ENCODE data around the gene RAB11FIP4. TPM values are rescaled to one million over a fixed set of nuclear protein-coding genes. Genes with fewer than 3 reads are reported as not detected.

Gene RAB11FIP4
- total RNA-seq, 1 donor from 2014 or later = 4.9 TPM

- DNase-seq (ENCODE audit: low spot score) = peak; percentile 85
- intact Hi-C loops (cut with DNase I) = no loop called here
These were observed 119.1 kb downstream of the RAB11FIP4 start for GRCh38 chr17:31510308-31511194.

GRCh38 chr17:31511195-31511578 lies 119.7 kb downstream of the RAB11FIP4 start:
- no peak for DNase-seq (ENCODE audit: low spot score)
- intact Hi-C loops (cut with DNase I) = no loop called here

DNA sequence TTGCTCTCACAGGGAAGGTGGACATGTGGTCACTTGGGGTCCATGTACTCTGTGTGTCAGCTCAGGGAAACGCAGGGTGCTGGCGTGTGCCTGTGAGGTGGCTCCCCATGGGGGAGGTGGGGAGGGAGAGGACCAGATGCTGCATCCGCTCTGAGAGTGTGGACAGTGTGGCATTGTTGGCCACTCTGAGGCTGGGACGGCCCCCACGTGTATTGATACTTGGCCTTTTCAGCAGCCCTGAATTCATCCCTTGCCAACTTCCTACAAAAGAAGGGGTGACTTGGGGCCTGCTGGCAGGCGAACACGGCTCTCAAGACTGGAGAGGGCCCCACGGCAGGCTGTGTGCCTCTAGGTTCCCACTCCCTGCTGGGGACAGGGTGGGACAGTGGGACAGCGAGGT lies 120.1 kb downstream of the RAB11FIP4 start:
- intact Hi-C loops (cut with DNase I) = no loop called here
- DNase-seq (ENCODE audit: low spot score) = no peak

DNA sequence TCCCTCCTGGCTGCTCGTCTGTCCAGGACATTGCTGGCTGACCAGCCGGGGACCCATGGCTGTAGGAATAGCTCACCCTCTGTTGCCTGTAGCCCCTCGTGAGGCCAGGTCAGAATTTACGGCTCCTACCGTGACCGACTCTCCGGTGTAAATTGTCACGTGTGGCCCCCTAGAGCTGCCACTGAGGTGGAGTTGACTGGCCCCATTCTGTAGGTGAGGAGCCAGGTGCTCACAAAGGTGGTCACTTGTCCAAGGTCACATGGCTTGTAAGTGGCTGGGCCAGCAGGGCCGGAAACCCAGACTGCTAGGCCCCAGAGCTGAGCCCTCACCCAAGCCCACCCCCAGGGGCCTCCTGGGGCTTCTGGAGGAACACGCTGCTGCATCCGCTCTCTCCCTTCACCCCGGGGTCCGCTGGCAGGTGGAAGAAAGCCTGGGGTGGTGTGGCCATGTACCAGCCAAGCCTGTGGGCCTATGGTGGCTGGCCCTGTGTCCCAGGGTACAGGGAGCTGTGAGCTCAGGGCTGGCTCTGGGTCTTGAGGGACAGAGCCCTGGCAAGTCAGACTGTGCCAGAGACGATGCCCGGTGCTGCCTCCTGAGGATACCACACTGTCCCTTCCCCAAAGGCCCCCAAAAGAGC lies 120.7 kb downstream of the RAB11FIP4 start:
- no peak for DNase-seq (ENCODE audit: low spot score)
- intact Hi-C loops (cut with DNase I) = no loop called here

DNA sequence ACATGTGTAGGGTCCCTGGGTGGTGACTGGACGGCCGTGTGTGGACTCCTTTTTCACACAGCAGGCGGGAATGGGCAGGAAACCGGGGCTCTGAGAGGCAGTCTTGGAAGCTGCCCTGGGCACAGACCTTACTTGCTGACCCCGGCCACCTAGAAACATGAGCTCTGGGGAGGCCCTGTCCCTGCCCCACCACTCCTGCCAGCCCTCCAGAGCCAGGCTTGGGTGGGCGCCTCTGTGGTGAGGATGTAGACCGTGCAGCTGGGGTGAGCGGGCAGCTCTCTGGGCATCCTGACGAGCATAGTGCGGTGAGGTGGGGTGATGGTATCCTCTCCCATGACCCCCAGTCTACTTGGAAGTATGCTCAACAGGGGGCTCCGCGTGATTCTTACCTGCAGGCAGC lies 121.3 kb downstream of the RAB11FIP4 start:
- intact Hi-C loops (cut with DNase I) = no loop called here

DNA sequence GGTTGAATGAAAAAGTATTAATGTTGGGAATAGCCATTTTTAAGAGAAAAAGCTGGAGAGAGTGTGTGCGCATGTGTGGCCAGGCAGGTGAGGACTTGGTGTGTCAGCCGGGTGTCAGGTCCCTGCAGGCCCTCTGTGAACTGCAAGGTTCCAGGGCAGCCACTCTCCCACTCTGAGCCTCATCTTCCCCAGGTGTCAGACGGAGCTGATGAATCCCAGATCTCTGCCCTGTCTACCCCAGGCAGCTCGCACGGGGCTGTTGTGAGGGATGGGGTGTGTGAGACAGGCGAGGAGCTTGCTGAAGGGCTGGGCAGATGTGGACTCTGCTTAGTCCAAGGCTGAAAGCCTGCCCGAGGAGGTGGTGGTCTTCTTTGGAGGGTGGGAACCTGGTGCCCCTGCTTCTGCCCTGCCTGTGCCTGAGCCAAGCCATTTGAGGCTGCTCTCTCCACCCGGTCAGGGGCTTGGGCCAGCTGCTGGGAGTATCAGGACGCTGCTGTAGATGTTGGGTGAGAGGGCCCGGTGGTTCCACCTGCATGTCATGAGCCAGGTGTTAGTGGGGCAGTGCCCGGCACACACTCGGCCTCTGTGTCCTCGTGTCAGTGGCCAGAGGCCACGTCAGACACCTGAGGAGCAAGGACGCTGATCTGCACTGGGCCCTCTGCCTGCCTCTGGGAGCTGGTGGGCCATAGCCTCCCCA lies 122.4 kb downstream of the RAB11FIP4 start:
- intact Hi-C loops (cut with DNase I) = no loop called here
- no peak for DNase-seq (ENCODE audit: low spot score)

More for the DNA sequence above, 121.3 kb downstream of the RAB11FIP4 start:
- no peak for DNase-seq (ENCODE audit: low spot score)

DNA sequence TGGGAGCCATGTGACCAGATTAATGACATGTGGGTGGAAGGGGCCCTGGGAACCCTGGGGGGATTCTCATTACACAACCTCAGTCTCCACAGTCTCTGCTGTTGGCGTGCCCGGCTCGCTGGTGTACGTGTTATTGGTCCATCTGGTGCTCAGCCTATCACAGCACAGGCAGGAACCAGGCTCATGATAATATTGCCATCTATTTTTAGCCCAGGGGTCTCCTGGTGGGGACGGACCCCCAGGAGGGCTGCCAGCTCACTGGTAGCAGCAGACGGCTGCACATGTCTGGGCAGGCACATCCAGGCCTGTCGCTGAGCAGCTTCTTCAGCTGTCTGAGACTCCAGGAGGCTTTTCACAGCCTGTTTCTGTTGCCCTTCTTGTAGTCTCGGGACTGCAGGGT lies 123.8 kb downstream of the RAB11FIP4 start:
- DNase-seq (ENCODE audit: low spot score) = no peak
- intact Hi-C loops (cut with DNase I) = no loop called here

DNA sequence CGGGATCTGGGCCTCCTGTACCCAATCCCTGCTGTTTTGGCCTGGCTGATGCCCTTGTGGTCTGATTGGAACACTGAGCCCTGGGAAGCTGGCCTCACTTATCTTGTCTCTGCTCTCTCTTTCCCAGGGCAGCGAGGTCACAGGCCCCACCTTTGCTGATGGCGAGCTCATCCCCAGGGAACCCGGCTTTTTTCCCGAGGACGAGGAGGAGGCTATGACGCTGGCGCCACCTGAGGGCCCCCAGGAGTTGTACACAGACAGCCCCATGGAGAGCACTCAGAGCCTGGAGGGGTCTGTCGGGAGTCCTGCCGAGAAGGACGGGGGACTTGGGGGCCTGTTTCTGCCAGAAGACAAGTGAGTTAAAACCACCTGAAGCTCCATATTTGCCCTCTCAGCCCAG lies 126.0 kb downstream of the RAB11FIP4 start:
- no peak for DNase-seq (ENCODE audit: low spot score)
- intact Hi-C loops (cut with DNase I) = no loop called here

DNA sequence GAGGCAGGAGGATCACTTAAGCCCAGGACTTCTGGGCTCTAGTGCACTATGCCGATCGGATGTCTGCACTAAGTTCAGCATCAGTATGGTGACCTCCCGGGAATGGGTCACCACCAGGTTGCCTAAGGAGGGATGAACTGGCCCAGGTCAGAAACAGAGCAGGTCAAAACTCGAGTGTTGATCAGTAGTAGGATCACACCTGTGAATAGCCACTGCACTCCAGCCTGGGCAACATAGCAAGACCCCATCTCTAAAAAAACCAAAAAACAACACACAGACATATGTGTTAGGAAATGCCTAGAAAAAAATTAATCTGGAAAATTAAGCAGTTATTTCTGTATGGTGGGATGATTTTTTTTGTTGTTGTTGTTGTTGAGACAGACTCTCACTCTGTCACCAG lies 127.0 kb downstream of the RAB11FIP4 start:
- DNase-seq (ENCODE audit: low spot score) = no peak
- intact Hi-C loops (cut with DNase I) = no loop called here

DNA sequence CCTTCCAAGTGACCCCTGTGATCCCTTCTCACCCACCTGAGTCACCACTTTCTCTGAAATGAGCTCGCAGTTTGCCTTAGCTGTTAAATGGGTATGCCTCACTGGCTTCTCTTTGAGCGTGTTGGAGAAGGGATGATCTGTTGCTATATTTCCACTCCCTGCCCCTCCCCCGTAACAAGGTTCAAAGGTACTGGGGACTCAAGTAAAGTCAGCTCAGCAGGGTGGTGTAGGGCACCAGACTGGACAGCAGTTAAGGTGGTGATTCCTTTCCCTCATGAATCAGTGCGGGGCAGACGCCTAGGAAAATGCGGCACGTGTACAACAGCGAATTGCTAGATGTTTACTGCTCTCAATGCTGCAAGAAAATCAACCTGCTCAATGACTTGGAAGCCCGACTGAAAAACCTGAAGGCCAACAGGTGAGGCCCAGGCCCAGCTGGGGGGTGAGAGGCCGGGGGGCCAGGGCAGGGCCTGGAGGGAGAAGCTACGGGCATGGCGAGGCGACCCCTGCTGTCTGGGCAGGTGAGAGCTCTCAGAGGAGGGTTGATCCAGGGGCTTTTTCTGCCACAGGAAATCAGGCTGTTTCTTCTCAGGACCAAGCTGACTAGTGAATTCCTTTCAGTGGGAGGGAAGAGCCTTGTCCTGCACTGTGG lies 130.3 kb downstream of the RAB11FIP4 start:
- intact Hi-C loops (cut with DNase I) = no loop called here
- no peak for DNase-seq (ENCODE audit: low spot score)

DNA sequence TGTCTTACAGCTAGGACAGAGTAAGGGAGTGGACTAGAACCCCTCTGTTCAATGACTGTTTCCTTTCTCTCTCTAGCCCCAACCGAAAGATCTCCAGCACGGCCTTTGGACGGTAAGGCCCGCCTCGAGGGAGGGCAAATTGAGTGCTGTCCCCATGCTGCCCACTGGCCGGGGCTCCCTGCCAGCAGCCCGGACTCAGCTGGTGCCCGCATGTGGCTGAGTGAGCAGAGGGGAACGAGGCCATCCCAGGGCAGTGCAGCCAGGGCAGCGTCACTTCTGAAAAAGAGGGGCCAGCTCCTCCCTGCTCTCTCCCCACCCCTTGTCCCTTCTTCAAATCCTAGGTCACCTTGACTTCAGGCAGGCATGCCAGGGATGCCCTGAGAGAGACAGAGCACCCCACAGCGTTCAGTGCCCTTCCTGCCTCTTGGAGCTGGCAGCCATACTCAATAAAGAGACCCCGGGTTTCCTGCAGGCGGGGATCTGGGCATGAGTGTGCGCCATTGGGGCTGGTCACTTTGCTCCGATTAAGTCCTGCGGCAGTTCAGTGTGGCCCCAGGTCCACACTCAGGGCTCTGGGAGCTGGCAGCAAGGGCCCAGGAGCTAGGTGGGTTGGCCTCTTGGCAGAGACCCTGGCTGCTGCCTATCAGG lies 130.9 kb downstream of the RAB11FIP4 start:
- DNase-seq (ENCODE audit: low spot score) = no peak
- intact Hi-C loops (cut with DNase I) = no loop called here

DNA sequence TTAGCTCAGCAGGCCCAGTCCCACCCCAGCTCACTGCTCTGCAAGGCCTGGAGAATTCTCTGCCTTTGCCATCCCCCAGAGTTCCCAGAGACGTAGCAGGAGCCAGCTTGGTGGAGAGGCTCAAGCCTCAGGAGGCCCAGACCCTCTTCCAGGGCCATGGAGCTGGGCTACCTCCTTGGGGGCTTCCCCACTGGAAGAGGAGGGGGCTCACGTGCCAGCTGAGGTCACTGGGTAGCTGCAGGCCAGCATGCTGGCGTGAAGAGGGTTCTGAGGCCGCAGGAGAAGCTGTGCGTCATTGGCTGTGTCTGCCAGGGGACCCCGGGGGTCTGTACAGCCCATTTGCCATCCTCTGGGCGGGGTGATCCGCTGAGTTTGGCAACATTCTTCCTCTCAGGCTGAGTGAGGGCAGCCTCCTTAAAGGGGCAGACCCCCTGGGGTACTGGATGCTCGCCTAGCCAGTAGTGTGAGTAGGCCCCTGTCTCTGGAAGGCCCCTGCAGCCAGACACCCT lies 131.6 kb downstream of the RAB11FIP4 start:
- DNase-seq (ENCODE audit: low spot score) = no peak
- intact Hi-C loops (cut with DNase I) = no loop called here

DNA sequence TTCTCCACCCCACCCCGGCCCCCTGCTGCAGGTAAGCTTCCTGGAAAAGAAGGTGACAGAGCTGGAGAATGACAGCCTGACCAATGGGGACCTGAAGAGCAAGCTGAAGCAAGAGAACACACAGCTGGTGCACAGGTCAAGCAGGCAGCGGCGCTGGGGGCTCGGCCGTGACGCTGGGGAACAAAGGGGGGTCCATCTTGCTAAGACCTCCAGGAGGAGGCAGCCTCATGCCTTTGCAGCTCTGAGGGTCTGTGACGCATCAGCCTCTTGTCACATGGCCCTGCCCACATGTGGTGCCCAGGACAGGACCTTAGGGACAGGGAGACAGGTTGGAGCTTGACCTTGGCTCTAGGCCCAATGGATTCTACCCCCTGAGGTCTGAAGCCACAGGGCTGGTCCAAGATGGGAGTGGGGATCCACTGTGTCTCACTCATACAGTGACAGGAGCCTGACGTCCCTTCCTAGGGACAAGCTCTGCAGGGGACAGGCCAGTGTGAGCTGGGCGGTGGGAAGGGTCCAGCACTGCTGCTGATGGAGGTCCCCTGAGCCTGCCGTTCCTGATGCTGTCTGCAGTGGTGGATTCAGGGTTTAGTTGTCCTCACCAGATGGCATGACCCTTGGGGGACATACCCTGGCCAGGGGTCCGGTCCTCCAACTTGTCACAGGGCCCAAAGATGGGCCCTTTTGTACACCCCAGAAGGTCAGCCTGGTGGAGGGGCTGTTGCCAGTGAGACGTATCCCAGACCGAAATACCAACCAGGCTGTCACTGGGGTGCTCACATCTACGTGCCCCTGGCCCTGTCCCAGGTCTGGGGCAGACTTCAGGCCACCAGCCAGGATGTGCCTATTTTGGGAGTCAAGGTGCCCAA lies 132.6 kb downstream of the RAB11FIP4 start:
- no peak for DNase-seq (ENCODE audit: low spot score)
- intact Hi-C loops (cut with DNase I) = no loop called here

DNA sequence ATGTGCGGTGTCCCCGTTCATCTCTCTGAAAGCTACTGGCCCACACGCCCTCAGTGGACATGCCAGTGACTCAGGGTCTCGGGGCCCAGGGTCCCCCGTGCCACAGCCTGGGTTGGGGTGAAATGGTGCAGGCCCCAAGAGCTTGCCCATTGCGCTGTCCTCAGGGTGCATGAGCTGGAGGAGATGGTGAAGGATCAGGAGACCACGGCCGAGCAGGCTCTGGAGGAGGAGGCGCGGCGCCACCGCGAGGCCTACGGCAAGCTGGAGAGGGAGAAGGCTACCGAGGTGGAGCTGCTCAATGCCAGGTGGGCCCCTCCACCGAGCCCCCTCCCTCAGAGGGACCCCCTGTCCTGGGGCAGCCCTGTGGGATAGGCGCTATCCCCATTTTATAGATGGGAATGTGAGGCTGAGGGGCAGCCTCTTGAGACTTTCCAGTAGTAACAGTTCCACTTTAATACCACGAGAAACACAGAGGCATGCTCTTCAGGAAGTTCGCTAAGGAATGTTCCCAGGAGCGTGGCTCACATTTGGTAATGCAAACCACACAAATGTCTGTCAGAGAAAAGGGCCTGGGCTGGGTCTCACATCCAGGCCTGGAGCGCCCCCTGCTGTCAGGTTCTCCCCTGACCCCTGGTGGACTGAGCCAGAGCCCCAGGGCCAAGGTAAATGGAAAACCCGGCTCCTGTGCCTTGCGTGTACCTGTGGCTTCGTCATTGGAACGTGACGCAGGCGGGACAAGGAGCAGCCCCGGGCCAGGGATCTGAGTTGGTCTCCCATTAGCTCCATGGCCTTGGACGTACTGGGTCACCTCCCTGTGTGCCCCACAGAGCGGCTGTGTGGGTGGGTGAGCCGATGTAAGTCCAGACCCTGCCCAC lies 133.7 kb downstream of the RAB11FIP4 start:
- DNase-seq (ENCODE audit: low spot score) = peak; percentile 91
- intact Hi-C loops (cut with DNase I) = loop anchor here (1.0 kb wide), 1 partner anchor 88 kb away; no protein-coding TSS in a partner anchor

DNA sequence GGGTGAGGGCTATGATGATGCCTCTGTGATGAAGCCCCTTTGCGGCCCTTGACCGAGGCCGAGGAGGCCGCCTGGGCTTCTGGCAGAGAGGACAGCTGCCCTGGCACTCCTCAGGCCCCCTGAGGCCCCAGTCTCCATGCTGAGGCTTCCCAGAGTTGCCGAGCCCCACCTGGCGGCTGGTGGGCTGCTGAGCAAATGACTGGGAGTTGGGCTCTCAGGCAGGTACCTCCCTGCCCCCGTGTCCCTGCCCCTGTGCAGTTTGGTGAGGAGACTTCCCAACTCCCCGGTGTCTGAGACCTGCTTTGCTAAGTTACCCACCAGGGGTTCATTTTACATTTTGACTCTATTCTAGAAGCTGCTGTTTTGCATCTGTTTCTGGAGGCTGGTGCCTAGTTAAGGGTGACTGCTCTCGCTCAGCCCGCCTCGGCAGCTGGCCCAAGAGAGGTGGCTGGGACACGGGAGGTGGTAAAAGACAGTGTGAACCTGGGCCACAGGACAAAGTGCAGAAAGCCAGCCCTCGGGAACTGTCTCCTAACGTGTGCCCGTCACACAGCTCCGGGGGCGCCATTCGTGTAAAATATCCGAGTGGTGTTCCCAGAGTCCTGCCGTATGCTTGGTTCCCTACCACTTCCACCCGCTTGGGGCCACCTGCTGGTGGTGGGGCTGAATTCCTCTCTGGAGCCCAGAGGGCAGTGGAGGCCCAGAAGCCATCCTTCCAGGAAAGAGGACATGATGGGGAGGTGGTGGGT lies 134.5 kb downstream of the RAB11FIP4 start:
- intact Hi-C loops (cut with DNase I) = loop anchor here (1.0 kb wide), 1 partner anchor 89 kb away; no protein-coding TSS in a partner anchor
- DNase-seq (ENCODE audit: low spot score) = no peak

GRCh38 chr17:31527606-31528005 lies 136.1 kb downstream of the RAB11FIP4 start:
- DNase-seq (ENCODE audit: low spot score) = no peak

More at GRCh38 chr17:31527606-31528005, 136.1 kb downstream of the RAB11FIP4 start:
- intact Hi-C loops (cut with DNase I) = no loop called here
